Measurements from ENCODE around the gene ATP1B3.
"Not testable (repeated sequence)": the region's sequence is repeated elsewhere in the genome, so short reads cannot be mapped to it uniquely, and the experiment has no call there.

The ATP1B3 gene

GRCh38 chr3:141949972-141950371 lies 73.5 kb downstream of the ATP1B3 start:
- DNase-seq = no peak

GRCh38 chr3:141950572-141951493 lies 74.4 kb downstream of the ATP1B3 start:
- no peak for DNase-seq

GRCh38 chr3:141952611-141953010 lies 76.2 kb downstream of the ATP1B3 start:
- DNase-seq = no peak

- no peak for DNase-seq
Observed at GRCh38 chr3:141955175-141955574, 78.7 kb downstream of the ATP1B3 start.

- no peak for DNase-seq
Observed at GRCh38 chr3:141959589-141960554, 83.4 kb downstream of the ATP1B3 start.

- no peak for DNase-seq
Observed at GRCh38 chr3:141960731-141961130, 84.3 kb downstream of the ATP1B3 start.

- no peak for DNase-seq
Observed at GRCh38 chr3:141963301-141963700, 86.9 kb downstream of the ATP1B3 start.

GRCh38 chr3:141965471-141965870 lies 89.0 kb downstream of the ATP1B3 start:
- DNase-seq = no peak

- no peak for DNase-seq
Observed at GRCh38 chr3:141969711-141970110, 93.3 kb downstream of the ATP1B3 start.

GRCh38 chr3:141971571-141971970 lies 95.1 kb downstream of the ATP1B3 start:
- DNase-seq = no peak

- no peak for DNase-seq
Observed at GRCh38 chr3:141972399-141972798, 96.0 kb downstream of the ATP1B3 start.

- DNase-seq = not testable (repeated sequence)
Observed at GRCh38 chr3:141974777-141975176, 98.3 kb downstream of the ATP1B3 start.
